Peyer's patch (tissue), 4 donors: ENCODE results near the gene TGFB1. TPM values are rescaled to one million over a fixed set of nuclear protein-coding genes. Genes with fewer than 3 reads are reported as not detected.
A peak's percentile ranks its signal among the peaks of the same experiment; 100 is the strongest.

Experiments used
- DNase-seq, 3 donors: peaks; one replicate each; pipeline ENCODE4 v3.0.0-alpha.2; 2017 to 2019
- H3K27ac ChIP-seq, 4 donors: fragments of 200-600 bp; sonication (generic); one replicate each; pipeline ENCODE4 v1.5.1; 2016 to 2019
- H3K27me3 ChIP-seq, 2 donors: fragments of 200-600 bp; sonication (generic); one replicate each; pipeline ENCODE4 v1.5.1; 2019
- H3K36me3 ChIP-seq, 3 donors: fragments of 200-600 bp; sonication (generic); one replicate each; pipeline ENCODE4 v1.5.1; 2016 to 2019
- H3K4me1 ChIP-seq, 4 donors: fragments of 200-600 bp; sonication (generic); one replicate each; pipeline ENCODE4 v1.5.1; 2016 to 2019
- H3K4me3 ChIP-seq, 4 donors: fragments of 200-600 bp; sonication (generic); 1 replicate in 3 of 4; 2 replicates in 1 of 4; pipeline ENCODE4 v1.5.1; 2016 to 2019; ENCODE audit warnings: mild to moderate bottlenecking in 1 of 4
- H3K9me3 ChIP-seq, 4 donors: fragments of 200-600 bp; sonication (generic); one replicate each; pipeline ENCODE4 v1.5.1; 2016 to 2019; ENCODE audit warnings: mild to moderate bottlenecking in 1 of 4
- CTCF ChIP-seq, 6 experiments: fragments of 450-650 bp in 4 of 6; fragments of 200-600 bp in 2 of 6; sonication (generic) in 1 of 6; IDR thresholded peaks; one replicate each; pipeline ENCODE4 v1.5.1; 2017 to 2019; ENCODE audit warnings: antibody characterized with exemption in 6 of 6, mild to moderate bottlenecking in 3 of 6, moderate library complexity in 1 of 6
- POLR2A ChIP-seq, 2 donors: fragments of 450-650 bp; IDR thresholded peaks; one replicate each; pipeline ENCODE4 v1.5.1; 2017; ENCODE audit warnings: antibody characterized with exemption in 2 of 2, mild to moderate bottlenecking in 2 of 2, moderate library complexity in 2 of 2
- total RNA-seq, 4 donors: library from RNA; depleted of rRNA; stranded (reverse); fragments of >200 nt; gene quantifications; one replicate each; pipeline ENCODE4 v1.1.0, GENCODE V29; 2016

TGFB1 gene
- total RNA-seq, 4 donors from 2014 or later, result 6.8 to 80.9 (median 22.9) TPM

- TF ChIP-seq CTCF (IDR thresholded peaks at IDR 0.05), result no peak
- peak; percentile 61 to 69 (median 62) for DNase-seq
- Histone ChIP-seq H3K4me3 (peak overlapping the region in 1 of 4 donors; percentile 25), H3K9me3 (no peaks in the 10 kb centered on the region), H3K4me1 (peaks cover 9 to 79% (median 48%) of the 10 kb centered on the region in 4 donors), H3K36me3 (peaks cover 0 to 20% (median 0%) of the 10 kb centered on the region in 3 donors), H3K27ac (peak overlapping the region; percentile 74 to 87 (median 80)), H3K27me3 (no peaks in the 10 kb centered on the region)
These were observed 28.6 kb downstream of the TGFB1 start for GRCh38 chr19:41324921-41325639.

GRCh38 chr19:41324231-41324702, 29.5 kb downstream of the TGFB1 start:
- Histone ChIP-seq H3K36me3 (peaks cover 0 to 28% (median 0%) of the 10 kb centered on the region in 3 donors), H3K4me3 (no peak overlapping the region), H3K27me3 (no peaks in the 10 kb centered on the region), H3K9me3 (no peaks in the 10 kb centered on the region), H3K4me1 (peaks cover 9 to 78% (median 48%) of the 10 kb centered on the region in 4 donors), H3K27ac (peak overlapping the region; percentile 74 to 87 (median 80))
- DNase-seq, result no peak
- TF ChIP-seq CTCF (IDR thresholded peaks at IDR 0.05), result no peak
- no peak for TF ChIP-seq POLR2A (IDR thresholded peaks at IDR 0.05)

- Histone ChIP-seq H3K27ac (peak overlapping the region; percentile 74 to 87 (median 80)), H3K4me3 (no peak overlapping the region), H3K36me3 (peaks cover 0 to 35% (median 0%) of the 10 kb centered on the region in 3 donors), H3K4me1 (peaks cover 9 to 71% (median 42%) of the 10 kb centered on the region in 4 donors), H3K27me3 (no peaks in the 10 kb centered on the region), H3K9me3 (no peaks in the 10 kb centered on the region)
- peak in 1 of 3 donors; percentile 59 for DNase-seq
- no peak for TF ChIP-seq POLR2A (IDR thresholded peaks at IDR 0.05)
- TF ChIP-seq CTCF (IDR thresholded peaks at IDR 0.05), result no peak
These were observed 30.1 kb downstream of the TGFB1 start for GRCh38 chr19:41323430-41324125.

GRCh38 chr19:41323023-41323422, 30.7 kb downstream of the TGFB1 start:
- Histone ChIP-seq H3K27ac (peak overlapping the region; percentile 74 to 87 (median 80)), H3K4me3 (no peak overlapping the region), H3K27me3 (no peaks in the 10 kb centered on the region), H3K4me1 (peaks cover 9 to 66% (median 36%) of the 10 kb centered on the region in 4 donors), H3K9me3 (no peaks in the 10 kb centered on the region), H3K36me3 (peaks cover 0 to 40% (median 0%) of the 10 kb centered on the region in 3 donors)
- no peak for DNase-seq
- TF ChIP-seq CTCF (IDR thresholded peaks at IDR 0.05), result no peak
- no peak for TF ChIP-seq POLR2A (IDR thresholded peaks at IDR 0.05)

GRCh38 chr19:41322451-41322850, 31.3 kb downstream of the TGFB1 start:
- Histone ChIP-seq H3K4me3 (no peak overlapping the region), H3K27me3 (no peaks in the 10 kb centered on the region), H3K36me3 (peaks cover 0 to 45% (median 0%) of the 10 kb centered on the region in 3 donors), H3K4me1 (peaks cover 9 to 60% (median 34%) of the 10 kb centered on the region in 4 donors), H3K27ac (peak overlapping the region; percentile 74 to 87 (median 80)), H3K9me3 (no peaks in the 10 kb centered on the region)
- DNase-seq, result no peak
- TF ChIP-seq CTCF (IDR thresholded peaks at IDR 0.05), result no peak
